ENCODE measurements around the gene C8A. TPM values are rescaled to one million over a fixed set of nuclear protein-coding genes. Genes with fewer than 3 reads are reported as not detected.

C8A gene
- total and polyA plus RNA-seq, 10 of the 15 experiments (the other 5 are each of a cell fraction or from before 2014, with no cell fraction given), result not detected

DNA sequence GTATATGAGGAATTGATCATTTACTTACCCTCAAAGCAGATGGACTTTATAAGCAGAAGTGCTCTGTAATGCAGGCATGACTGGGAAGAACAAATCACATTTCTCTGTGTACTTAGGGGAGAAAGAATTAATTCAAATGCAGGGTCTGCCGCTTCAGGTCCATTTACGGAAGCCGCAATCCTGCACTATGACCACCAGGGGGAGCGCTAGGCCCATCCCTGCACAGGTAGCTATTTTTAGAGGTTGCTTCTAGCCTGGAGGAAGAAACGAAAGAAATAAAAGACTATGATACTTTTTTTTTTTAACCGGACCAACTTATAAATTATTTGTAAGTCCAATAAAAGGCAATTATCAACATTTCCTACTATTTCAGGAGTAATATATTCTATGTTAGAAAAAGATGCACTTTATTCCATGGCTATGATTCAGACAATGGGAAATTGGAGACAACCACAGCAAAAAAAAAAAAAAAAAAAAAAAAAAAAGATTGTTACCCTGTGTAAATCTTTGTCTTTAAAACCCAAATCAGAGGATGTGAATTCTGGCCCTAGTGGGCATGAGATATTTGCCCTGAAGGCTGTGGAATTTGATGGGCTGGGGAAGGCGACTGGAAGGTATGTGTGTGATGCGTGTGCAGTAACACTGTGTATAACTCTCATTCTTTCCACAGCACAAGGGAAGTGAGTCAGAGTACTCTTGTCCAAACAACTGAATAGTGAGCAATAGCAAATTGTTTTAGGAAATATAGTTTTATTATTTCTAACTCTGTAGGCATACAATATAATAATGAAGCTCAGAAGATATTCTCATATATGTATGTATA, 22.5 kb upstream of the C8A start:
- Histone ChIP-seq H3K36me3 (ENCODE audit: control insufficient read depth in 2 of 2, insufficient read depth in 2 of 2, low read length in 1 of 2) (no peaks in the 10 kb centered on the region), H3K9ac (ENCODE audit: control insufficient read depth, insufficient read depth, low read length) (no peak overlapping the region), H3K4me3 (no peak overlapping the region), H3K27ac (ENCODE audit: control insufficient read depth, insufficient read depth) (no peak overlapping the region), H3K79me2 (ENCODE audit: control insufficient read depth, insufficient read depth, low read length) (no peaks in the 10 kb centered on the region), H3K27me3 (replicated peaks in 1 of 2; ENCODE audit: control insufficient read depth in 2 of 2, insufficient read depth in 2 of 2, low read length in 1 of 2) (no peaks in the 10 kb centered on the region; a peak in 1 of 4 replicates), H3K4me2 (ENCODE audit: control insufficient read depth, insufficient read depth) (no peak overlapping the region), H3K4me1 (ENCODE audit: control insufficient read depth, insufficient read depth, low read length) (no peaks in the 10 kb centered on the region), H3K9me3 (replicated peaks; ENCODE audit: control insufficient read depth, insufficient read depth, low read length) (no peaks in the 10 kb centered on the region), H2AFZ (ENCODE audit: control insufficient read depth, low read depth, low read length) (no peak overlapping the region), H4K20me1 (ENCODE audit: control insufficient read depth, insufficient read depth) (no peaks in the 10 kb centered on the region)
- ChIA-PET SMC1A (ENCODE audit: uncharacterized antibody, unreplicated experiment) (interaction anchor here (0.6 to 3.2 kb wide), 7 partner anchors 14 to 1714 kb away, joined by 3 to 16 read pairs (median 3); no protein-coding TSS in a partner anchor), POLR2A (interaction anchor here (0.6 kb wide), 1 partner anchor 729 kb away, joined by 3 read pairs; no protein-coding TSS in a partner anchor), RAD21 (ENCODE audit: unreplicated experiment) (interaction anchor here (0.7 to 1.5 kb wide), 8 partner anchors 10 to 1715 kb away, joined by 3 to 5 read pairs (median 4); partner anchors contain the start of gene OMA1), CTCF (interaction anchor here (0.6 to 4.9 kb wide), 20 partner anchors 9 to 1329 kb away, joined by 3 to 35 read pairs (median 4); partner anchors contain the start of gene C8B)
- DNase-seq (ENCODE audit: low read depth, low spot score) (peak; percentile 11), FAIRE-seq (peak; percentile 66), ATAC-seq (peak; percentile 81)
- intact Hi-C loops (cut with micrococcal nuclease; ENCODE audit: unreplicated experiment), result loop anchor here (1.0 to 5.0 kb wide), 3 partner anchors 139 to 1715 kb away; partner anchors contain the start of gene OMA1
- TF ChIP-seq RAD21 (IDR thresholded peaks at IDR 0.05; ENCODE audit: insufficient read depth, low read depth, low read length) (peak; percentile 99), RUNX3 (IDR thresholded peaks at IDR 0.05; ENCODE audit: low read length) (peak; percentile 69), MEF2B (IDR thresholded peaks at IDR 0.05; ENCODE audit: partially characterized antibody, poor library complexity, severe bottlenecking) (peak; percentile 82), ZBED1 (IDR thresholded peaks at IDR 0.05; ENCODE audit: borderline replicate concordance) (no peak), SMC3 (IDR thresholded peaks at IDR 0.05; ENCODE audit: borderline replicate concordance, low read length) (peak; percentile 91; the same call in 1 of the 2 replicates), SRF (IDR thresholded peaks at IDR 0.05; ENCODE audit: low read depth in 2 of 2, low read length in 2 of 2) (no peak), ATF3 (IDR thresholded peaks at IDR 0.05; ENCODE audit: borderline replicate concordance, extremely low read depth, low read depth, low read length) (no peak), YY1 (IDR thresholded peaks at IDR 0.05; ENCODE audit: low read depth, low read length) (peak; percentile 73), CTCF (IDR thresholded peaks at IDR 0.05 in 2 of 3, conservative IDR thresholded peaks at IDR 0.05 in 1 of 3; ENCODE audit: control insufficient read depth in 2 of 3, extremely low read depth in 1 of 3, insufficient read depth in 1 of 3, low read depth in 3 of 3, low read length in 3 of 3) (peak; percentile 84 to 93 (median 91)), MEF2A (IDR thresholded peaks at IDR 0.05; ENCODE audit: insufficient read depth, low read depth, low read length) (peak; percentile 95)
- WGBS (ENCODE audit: insufficient coverage, insufficient replicate concordance, low lambda C conversion rate, missing lambda C conversion rate), result 28% methylated on average over 8 of the region's 8 CpGs
- in situ Hi-C loops (cut with MboI), result loop anchor here (25.0 kb wide), 1 partner anchor 1730 kb away; no protein-coding TSS in a partner anchor
- BruUV-seq (replicated peaks), result no TSS peak

Data from GM12878 (cell line).